ENCODE measurements around the gene GATAD2B.
"Not testable (repeated sequence)": the region's sequence is repeated elsewhere in the genome, so short reads cannot be mapped to it uniquely, and the experiment has no call there.

GATAD2B gene

GRCh38 chr1:153916297-153916696 is 6.5 kb downstream of the GATAD2B start:
- DNase-seq (ENCODE audit: extremely low read depth, low read depth): no peak

GRCh38 chr1:153912349-153912748 is 10.4 kb downstream of the GATAD2B start:
- no peak for DNase-seq (ENCODE audit: extremely low read depth, low read depth)
- no peak for TF ChIP-seq CTCF (IDR thresholded peaks at IDR 0.05; ENCODE audit: low read depth, low read length)

More at GRCh38 chr1:153916297-153916696, 6.5 kb downstream of the GATAD2B start:
- no peak for TF ChIP-seq CTCF (IDR thresholded peaks at IDR 0.05; ENCODE audit: low read depth, low read length)

- DNase-seq (ENCODE audit: extremely low read depth, low read depth): not testable (repeated sequence)
These were observed 12.2 kb downstream of the GATAD2B start for GRCh38 chr1:153910560-153910959.

DNA sequence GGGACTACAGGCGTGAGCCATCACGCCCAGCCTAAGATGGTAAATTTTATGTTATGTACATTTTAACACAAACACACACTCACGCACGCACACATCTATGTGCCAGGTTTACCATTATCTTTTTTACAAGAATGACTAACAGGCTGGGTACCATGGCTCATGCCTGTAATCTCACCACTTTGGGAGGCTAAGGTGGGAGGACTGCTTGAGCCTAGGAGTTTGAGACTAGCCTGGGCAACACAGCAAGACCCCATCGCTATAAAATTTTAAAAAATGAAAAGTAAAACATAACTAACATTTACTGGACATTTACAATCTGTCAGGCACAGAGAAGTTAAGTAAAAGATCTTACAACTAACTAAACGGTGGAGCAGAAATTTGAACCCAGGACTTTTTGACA is 14.7 kb downstream of the GATAD2B start:
- no peak for TF ChIP-seq CTCF (IDR thresholded peaks at IDR 0.05; ENCODE audit: low read depth, low read length)
- no peak for DNase-seq (ENCODE audit: extremely low read depth, low read depth)

- TF ChIP-seq CTCF (IDR thresholded peaks at IDR 0.05; ENCODE audit: low read depth, low read length): no peak
- DNase-seq (ENCODE audit: extremely low read depth, low read depth): no peak
These were observed 15.6 kb downstream of the GATAD2B start for GRCh38 chr1:153907134-153907533.

GRCh38 chr1:153906396-153906795 is 16.4 kb downstream of the GATAD2B start:
- TF ChIP-seq CTCF (IDR thresholded peaks at IDR 0.05; ENCODE audit: low read depth, low read length): no peak
- no peak for DNase-seq (ENCODE audit: extremely low read depth, low read depth)

DNA sequence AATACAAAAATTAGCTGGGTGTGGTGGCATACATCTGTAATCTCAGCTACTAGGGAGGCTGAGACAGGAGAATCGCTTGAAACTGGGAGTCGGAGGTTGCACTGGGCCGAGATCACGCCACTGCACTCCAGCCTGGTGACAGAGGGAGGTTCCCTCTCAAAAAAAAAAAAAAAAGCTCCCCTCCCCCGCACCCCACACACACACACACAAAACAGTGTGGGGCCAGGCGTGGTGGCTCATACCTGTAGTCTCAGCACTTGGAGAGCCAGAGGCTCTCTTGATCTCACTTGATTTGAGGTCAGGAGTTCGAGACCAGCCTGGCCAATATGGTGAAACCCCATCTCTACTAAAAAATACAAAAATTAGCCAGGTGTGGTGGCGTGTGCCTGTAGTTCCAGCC is 16.9 kb downstream of the GATAD2B start:
- not testable (repeated sequence) for DNase-seq (ENCODE audit: extremely low read depth, low read depth)

- no peak for TF ChIP-seq CTCF (IDR thresholded peaks at IDR 0.05; ENCODE audit: low read depth, low read length)
- DNase-seq (ENCODE audit: extremely low read depth, low read depth): no peak
These were observed 18.8 kb downstream of the GATAD2B start for GRCh38 chr1:153903841-153904455.
